ENCODE data around the gene PREB.
"Not testable (repeated sequence)": the region's sequence is repeated elsewhere in the genome, so short reads cannot be mapped to it uniquely, and the experiment has no call there.

PREB gene, protein sequence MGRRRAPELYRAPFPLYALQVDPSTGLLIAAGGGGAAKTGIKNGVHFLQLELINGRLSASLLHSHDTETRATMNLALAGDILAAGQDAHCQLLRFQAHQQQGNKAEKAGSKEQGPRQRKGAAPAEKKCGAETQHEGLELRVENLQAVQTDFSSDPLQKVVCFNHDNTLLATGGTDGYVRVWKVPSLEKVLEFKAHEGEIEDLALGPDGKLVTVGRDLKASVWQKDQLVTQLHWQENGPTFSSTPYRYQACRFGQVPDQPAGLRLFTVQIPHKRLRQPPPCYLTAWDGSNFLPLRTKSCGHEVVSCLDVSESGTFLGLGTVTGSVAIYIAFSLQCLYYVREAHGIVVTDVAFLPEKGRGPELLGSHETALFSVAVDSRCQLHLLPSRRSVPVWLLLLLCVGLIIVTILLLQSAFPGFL

DNA sequence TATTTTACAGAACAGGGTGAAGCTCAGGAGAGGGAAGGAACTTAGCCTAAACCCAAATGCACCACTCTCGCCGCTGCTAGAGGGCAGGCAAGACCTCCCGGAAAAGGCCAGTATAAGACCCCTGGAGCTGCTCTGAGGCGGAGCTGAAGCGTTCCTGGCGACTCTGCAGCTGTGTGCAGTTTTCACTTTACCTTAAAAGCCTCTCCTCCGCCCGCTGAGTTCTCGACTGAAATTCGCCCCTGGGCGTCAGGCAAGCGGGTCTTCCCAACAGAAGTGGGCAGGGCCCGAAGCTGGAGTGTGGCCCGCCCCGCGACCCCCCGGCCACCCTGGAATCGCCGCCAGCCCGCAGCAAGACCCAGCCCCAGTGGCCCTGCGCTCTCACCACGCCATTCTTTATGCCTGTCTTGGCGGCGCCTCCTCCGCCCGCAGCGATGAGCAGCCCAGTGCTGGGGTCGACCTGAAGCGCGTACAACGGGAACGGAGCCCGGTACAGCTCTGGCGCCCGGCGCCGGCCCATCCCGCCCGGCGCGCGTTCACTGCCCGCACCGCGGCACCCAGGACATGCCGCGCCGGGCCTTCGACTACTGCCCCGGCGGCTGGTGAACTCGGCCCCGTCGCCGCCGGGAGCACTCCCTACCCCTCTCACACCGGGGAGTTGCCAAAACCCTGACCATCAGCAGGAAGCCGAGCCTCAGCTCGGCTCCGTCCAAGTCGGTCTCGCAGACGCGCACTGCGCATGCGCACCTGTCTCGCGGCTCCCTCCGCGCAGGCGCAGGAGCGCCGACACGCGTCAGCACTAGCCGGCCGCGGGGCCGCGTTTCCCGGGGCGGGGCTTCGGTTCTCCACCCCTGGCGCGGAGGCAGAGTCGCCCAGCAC is at the start of gene PREB:
TSS of gene PREB (minus strand) at position 732 of the 876 bp plus-strand sequence. CDS start at position 517, 215 bp downstream.
- peak; percentile 93 to 98 for DNase-seq (ENCODE audit: low read depth in 2 of 2)

DNA sequence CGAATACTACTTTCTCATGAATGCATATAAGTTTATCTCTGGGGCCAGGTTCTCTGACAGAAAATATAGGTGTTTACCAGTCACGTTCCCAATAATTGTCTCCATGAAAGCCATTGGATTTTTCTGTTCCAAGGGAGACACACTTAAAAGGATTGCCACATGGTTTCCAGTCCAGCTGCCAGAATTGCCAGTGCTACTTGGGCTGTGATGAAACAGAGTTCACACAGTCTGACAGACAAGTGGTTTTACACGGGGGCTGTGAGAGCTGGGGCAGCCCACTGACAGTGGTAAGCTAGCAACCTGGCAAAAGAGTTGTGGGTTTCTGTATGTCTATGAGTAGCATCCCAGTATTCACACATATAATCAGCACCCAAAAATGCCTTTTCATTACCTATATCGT is 49.7 kb upstream of the PREB start:
- DNase-seq (ENCODE audit: low read depth in 2 of 2): no peak

DNA sequence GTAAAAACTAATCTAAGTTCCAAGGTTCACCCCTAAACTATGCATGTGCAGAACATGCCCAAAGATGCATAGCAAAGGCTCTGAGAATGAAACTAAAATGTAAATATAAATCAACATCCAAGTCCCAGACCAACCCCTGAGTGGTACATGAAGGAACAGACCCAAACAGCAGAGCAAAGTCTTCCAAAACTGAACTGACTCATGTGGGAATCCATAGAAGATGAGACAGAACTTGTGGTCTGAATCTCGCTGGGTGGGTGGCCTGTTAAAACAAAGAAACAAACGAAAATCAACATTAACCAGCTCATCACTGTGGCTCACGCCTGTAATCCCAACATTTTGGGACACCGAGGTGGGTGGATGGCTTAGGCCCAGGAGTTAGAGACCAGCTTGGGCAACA is 47.9 kb upstream of the PREB start:
- no peak for DNase-seq (ENCODE audit: low read depth in 2 of 2)

DNA sequence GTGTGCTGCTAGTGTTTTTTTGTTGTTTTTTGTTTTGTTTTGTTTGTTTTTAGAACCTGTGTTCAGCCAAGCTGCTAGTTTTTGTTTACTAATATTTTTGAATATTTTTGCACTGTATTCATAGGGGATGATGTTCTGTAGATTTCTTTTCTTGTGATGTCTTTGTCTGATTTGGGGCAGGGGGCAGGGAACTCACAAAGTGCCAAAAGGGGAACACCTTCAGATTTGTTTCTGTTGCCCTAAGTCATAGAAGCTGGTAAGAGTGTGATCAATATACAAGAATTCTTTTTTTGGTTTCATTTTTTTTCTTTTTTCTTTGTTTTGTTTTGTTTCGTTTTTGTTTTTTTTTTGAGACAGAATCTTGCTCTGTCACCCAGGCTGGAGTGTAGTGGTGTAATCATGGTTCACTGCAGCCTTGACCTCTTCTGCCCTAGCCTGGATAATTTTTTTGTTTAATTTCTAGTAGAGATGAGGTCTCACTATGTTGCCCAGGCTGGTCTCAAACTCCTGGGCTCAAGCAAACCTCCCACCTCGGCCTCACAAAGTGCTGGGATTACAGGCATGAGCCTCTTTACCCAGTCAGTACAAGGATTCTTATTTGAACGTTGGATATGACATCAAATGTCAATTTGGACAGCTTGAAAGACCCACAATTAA is 45.0 kb upstream of the PREB start:
- DNase-seq (ENCODE audit: low read depth in 2 of 2): no peak

DNA sequence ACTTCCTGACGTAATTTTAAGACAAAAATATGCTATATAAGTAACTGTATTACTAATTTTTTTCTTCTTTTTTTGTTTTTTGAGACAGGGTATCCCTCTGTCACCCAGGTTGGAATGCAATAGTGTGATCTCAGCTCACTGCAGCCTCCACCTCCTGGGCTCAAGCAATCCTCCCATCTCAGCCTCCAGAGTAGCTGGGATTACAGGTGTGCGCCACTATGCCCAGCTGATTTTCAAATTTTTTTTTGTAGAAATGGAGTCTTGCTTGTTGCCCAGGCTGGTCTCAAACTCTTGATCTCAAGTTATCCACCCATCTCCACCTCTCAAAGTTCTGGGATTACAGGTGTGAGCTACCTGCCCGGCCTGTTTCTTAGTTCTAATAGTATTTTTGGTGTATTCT is 44.0 kb upstream of the PREB start:
- no peak for DNase-seq (ENCODE audit: low read depth in 2 of 2)

DNA sequence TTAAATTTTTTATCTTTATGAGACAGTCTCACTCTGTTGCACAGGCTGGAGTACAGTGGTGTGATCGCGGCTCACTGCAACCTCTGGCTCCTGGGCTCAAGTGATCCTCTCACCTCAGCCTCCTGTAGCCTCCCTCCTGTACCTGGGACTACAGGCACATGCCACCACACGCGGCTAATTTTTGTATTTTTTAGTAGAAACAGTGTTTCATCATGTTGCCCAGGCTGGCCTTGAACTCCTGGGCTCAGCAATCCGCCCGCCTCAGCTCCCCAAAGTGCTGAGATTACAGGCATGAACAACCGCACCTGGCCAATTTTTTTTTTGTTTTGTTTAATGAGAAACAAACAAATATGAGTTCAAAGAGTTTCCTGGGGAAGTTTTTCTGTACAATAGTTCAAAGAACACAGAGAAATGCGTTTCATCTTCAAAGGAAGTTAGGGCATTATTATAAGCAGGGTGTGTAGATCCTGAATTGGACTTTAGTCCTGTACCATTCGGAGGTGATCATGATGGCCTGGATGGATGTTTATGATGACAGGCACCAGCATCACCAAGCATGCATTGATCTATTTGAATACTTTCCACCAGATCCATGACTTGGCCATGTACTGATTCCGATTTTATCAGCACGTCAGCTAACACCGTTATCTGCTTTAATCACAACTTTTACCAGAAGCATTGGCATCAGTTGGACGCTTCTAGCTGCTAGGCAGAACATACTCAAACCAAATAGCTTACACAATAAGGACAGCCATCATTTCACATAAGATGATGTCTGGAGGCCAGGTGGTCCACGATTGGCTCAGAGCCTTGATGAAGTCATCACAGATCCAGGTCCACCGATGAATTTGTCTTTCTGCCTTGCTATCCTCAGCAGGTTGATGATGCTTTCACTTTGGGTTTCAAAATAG is 43.3 kb upstream of the PREB start:
- DNase-seq (ENCODE audit: low read depth in 2 of 2): no peak

DNA sequence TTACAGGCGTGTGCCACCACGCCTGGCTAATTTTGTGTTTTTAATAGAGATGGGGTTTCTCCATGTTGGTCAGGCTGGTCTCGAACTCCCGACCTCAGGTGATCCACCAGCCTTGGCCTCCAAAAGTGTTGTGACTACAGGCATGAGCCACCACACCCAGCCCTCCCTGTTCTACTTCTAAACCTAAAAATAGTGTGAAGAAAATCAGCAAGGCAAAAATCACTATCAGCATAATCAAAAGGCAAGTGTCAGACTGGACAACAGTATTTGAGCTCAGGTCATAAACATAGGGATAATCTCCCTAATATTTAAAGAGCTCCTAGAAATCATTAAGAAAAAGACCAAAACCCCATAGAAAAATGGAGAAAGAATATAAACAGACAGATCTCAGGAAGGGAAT is 41.3 kb upstream of the PREB start:
- DNase-seq (ENCODE audit: low read depth in 2 of 2): not testable (repeated sequence)

DNA sequence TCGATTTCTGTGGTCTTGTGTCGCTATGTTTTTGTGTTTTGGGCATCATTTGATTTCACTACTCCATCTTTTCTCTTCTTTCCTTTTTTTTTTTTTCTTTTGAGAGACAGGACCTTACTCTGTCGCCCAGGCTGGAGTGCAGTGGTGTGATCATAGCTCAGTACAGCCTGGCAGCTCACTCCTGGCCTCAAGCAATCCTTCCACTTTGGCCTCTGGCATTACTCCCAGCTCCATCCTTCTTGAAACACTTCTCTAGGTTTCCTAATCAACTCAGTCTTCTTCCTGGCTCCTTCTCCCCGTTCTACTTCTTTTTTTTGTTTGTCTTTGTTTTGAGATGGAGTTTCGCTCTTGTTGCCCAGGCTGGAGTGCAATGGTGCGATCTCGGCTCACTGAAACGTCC is 40.9 kb upstream of the PREB start:
- no peak for DNase-seq (ENCODE audit: low read depth in 2 of 2)

DNA sequence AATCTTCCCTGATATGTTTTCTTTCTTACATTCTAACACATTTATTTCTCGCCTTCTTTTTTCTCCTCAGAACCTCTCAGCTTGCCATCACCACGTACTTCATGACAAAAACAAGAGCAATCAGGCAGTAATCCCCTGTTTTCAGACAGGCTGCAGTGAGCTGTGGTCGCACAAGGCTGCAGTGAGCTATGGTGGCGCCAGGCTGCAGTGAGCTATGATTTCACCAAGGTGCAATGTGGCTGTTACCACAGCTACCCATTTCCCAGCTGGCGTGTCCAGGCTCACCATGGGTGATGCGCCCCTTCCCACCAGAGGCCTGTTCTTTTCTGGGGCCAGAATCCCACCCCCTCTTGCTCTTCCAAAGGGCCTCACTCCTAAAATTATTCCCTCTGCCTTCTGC is 40.2 kb upstream of the PREB start:
- DNase-seq (ENCODE audit: low read depth in 2 of 2): no peak

DNA sequence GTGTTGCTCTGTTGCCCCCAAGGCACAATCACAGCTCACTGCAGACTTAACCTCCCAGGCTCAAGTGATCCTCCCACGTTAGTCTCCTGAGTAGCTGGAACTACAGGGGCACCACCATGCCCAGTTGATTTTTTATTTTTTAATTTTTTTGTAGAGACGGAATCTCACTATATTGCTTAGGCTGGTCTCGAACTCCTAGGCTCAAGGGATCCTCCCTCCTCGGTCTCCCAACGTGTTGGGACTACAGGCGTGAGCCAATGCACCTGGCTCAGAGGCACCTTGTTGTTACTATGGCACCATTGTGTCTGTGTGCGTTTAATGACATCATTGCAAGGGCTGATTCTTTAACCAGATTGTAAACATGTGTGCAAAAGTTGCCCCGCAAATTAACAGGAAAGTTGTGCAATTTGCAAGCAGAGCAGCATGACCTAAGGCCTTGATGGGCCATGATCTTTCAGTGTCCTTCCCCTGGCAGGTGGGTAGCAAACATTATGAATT is 37.0 kb upstream of the PREB start:
- no peak for DNase-seq (ENCODE audit: low read depth in 2 of 2)

DNA sequence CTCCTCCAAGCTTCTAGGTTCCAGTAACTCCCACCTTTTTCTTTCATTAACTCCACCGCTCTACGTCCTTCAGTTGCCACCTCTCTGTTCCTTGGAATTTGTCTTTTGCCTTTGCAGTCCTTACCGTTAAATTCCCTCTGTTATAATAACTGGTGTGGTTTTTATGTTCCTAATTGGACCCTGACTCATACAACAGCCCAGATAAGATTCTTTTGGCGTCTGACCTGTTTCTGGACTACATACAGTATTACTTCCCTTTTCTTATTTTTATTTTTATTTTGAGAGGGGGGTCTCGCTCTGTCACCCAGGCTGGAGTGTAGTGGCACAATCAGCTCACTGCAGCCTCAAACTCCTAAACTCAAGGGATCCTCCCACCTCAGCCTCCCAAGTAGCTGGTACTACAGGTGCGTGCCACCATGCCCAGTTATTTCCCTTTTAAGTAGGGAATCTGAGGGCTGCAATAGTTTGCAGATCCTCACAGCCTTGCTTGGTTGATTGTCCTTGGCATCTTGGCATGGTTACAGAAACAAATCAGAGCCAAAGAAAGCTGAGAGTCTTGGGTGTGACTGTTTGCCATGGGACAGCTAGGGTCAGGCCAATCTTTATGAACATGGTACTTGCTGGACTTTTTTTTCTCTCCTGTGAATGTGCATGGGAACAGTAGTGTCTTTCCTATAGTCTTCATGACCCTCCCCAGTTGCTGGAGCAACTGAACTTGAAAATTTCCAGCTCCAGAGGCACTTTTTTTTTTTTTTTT is 36.3 kb upstream of the PREB start:
- DNase-seq (ENCODE audit: low read depth in 2 of 2): no peak

DNA sequence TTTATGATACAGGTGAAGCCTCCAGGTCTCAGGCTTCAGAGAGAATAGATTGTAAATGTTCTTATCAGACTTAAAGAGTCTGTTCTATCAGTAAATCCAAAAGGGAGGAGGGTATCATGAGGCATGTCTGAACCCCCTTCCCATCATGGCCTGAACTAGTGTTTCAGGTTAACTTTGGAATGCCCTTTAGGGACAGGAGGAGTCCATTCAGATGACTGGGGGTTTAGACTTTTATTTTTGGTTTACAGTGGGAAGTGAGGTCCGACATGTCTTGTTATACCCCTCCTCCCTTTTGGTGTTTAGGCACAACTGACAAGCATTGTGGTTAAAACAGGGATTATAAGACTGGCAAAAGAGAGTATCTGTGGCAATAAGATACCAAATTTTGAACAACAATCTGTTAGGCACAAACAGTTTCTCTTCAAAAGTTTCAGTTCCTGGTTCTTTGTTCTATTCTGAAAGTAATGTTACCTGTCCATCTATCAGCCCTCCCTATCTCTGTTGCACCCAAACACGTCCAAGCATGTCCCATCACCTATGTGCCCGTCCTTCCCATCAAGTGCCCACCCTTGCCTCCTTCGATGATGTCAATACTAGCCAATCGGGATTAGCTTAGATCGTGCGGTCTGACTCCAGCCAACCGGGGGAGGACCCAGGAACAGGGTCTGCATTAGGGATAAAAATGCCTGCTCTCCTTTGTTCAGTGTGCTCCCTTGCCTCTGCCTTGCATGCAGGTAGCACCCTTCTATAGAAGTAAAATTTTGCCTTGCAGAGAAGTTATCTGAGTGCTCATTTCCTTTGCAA is 30.7 kb upstream of the PREB start:
- no peak for DNase-seq (ENCODE audit: low read depth in 2 of 2)

DNA sequence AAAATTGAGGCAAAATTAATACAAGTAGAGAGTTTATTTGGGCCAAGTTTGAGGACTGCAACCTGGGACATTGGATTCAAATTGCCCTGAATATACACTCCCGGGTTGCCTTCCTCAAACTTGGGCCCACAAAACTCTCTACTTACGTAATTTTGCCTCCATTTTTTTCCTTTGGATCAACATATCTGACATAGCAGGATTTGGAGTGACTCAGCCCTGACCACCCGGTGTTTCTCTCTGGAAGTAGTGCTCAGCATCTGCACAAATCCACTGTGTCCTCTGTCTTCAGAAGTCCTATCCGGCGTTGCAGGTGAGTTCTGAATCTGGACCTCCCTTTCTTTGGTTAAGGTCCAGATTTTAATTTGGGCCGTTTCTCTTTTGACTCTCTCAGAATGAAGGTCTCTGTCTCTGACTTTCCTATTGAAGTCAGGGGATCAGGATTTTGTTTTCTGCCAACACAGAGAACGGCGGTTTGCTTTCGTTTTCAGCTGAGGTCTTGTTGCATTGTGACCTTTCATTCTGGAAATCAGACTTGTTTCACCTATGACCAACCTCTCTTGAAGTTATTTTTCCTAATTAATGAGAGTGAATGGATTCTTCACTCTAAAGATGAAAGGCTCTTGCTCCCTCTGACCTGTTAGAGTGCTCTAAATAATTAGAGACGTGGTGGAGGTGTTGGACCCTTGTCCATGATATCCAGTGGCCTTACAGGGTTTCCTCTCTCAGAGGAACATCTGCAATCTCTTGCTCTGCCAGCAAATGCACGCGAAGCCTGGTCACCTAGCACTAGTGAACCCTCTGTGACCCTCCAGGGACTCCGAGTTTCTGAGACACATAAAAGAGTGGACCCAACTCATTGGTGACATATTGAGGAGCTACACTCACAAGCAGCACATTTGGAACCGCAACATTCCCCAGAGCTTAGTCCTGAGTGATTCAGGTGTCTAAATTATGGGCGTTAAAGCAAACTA is 28.0 kb upstream of the PREB start:
- no peak for DNase-seq (ENCODE audit: low read depth in 2 of 2)

DNA sequence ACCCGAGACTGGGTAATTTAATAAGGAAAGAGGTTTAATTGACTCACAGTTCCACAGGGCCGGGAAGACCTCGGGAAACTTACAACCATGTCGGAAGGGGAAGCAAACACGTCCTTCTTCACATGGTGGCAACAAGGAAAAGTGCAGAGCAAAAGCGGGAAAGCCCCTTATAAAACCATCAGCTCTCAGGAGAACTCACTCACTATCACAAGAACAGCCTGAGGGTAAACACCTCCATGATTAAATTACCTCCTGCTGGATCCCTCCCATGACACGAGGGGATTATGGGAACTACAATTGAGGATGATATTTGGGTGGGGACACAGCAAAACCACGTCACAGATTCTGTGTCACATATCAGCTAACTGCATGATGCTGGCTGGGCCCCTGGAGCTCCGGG is 25.8 kb upstream of the PREB start:
- DNase-seq (ENCODE audit: low read depth in 2 of 2): no peak

DNA sequence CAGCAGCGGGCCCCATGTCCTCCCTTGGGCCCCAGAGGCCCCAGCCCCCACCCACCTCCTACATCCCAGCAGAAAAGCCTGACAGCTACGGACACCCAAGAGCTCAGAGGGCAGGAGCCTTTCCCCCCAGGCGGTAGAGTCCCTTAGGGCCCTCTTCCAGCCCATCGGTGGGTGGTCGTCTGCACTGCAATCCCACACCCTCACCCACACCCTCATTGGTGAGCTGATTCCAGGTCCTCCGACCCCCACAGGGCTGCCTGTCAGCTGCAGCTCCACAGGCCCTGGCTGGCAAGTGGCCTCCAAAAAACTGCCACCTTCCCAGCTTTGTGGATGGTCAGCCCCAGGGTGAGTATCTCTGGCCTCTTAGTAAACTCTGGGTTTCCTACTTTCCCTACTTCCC is 24.8 kb upstream of the PREB start:
- no peak for DNase-seq (ENCODE audit: low read depth in 2 of 2)

DNA sequence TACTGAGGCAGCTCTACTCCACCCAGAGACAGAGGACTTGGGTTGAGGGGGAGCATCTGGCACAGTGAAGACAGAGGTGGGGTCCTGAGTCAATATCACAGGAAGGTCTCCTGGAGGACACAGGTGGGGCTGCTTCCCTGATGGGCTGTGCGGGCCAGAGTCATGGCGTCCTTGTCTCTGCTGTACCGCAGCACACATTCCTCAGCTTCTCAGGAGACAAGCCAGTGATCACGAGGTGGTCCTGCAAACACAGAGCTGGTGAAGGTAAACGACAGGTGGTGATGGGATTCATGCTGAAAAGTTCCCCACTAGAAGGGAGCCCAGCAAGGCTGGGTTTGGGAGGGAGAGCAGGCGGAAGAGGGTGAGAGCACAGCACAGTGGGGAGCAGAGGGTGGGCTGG is 24.0 kb upstream of the PREB start:
- no peak for DNase-seq (ENCODE audit: low read depth in 2 of 2)

DNA sequence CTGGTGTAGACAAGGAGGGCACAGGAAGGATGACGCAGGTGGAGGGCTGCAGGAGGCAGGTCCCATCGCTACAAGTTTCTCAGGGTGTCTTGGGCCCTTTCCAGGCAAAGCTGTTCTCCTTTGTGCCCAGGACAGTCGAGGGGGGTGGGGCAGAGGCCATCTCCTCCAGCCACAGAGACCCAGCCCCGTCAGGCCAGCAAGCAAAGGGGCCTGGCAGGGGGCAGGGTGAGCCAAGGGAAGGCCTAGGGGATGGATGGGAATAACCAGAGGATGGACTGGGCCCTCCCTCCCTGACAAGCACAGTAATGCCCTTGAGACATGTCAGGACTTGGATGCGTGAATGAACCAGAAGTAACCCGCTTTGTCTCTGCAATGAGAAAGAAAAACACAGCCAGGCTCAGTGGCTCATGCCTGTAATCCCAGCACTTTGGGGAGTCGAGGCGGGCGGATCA is 20.7 kb upstream of the PREB start:
- no peak for DNase-seq (ENCODE audit: low read depth in 2 of 2)

DNA sequence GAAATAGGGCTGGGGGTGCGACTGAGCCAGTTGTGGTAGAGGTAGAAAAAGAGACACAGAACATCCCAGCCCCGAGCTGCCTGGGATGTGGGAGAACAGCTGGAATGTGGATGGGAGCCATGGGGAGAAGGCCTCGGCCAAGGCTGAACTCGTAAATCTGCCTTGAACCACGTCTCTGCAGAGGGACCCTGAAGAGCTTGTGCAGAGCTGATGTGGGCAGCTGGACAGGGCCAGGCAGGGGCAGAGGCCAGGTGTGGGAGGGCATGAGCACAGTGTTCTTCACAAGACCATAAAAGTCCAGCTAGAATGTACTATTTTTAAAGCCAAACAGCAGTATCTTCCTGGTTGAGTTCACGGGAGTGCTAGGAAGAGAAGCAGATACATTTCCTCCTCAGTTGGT is 20.1 kb upstream of the PREB start:
- DNase-seq (ENCODE audit: low read depth in 2 of 2): no peak

Measured in stimulated activated CD8-positive, alpha-beta memory T cell treated with anti-CD3 and anti-CD28 coated beads, Interleukin-7, amount 100 ng/mL, for 4 hours (primary cell).